ENCODE measurements around the gene TAF1L. TPM values are rescaled to one million over a fixed set of nuclear protein-coding genes. Genes with fewer than 3 reads are reported as not detected.
"Not testable (repeated sequence)": the region's sequence is repeated elsewhere in the genome, so short reads cannot be mapped to it uniquely, and the experiment has no call there.

Gene TAF1L
- not detected in 2 replicates for total RNA-seq (2014; rRNA removed; shearing (Covaris generic); ENCODE audit: low replicate concordance)

DNA sequence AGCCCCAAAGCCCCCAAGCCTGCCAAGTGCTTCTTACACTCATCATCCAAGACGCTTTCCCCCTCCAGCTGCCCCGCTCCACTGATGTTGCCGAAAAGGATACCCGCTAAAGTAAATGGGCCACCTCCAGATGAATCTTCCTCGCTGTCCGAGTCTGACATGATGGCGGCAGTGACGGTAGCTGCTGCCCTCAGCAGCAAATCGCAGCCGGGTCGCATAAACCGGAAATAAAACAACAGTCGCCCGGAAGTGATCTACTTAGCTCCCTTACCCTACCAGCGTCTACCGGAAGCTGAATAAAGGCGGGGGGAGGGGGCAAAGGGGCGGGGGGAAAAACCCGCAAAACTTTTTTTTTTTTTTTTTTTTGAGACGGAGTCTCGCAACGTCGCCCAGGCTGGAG lies at the start of gene TAF1L:
Gene TAF1L, minus strand, starts transcription at position 308 of the 400 bp plus-strand sequence. Its CDS starts 90 bp downstream, at position 218.
- in situ Hi-C loops (cut with HindIII; ENCODE audit: low pct_unique_long_range_greater_than_20kb, low sequenced_read_pairs) = no loop called here
- DNase-seq (ENCODE audit: low read depth) = no peak

DNA sequence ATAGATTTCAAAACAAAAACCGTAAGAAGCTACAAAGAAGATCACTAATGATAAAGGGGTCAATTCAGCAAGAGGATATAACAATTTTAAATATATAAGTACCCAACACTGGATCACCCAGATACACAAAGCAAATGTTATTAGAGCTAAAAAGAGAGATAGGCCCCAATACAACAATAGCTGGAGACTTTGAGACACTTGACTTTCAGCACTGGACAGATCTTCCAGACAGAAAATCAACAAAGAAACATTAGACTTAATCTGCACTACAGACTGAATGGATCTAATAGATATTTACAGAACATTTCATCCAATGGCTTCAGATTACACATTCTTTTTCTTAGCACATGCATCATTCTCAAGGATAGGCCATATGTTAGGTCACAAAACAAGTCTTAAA lies 46.3 kb upstream of the TAF1L start:
- in situ Hi-C loops (cut with HindIII; ENCODE audit: low pct_unique_long_range_greater_than_20kb, low sequenced_read_pairs) = no loop called here
- no peak for DNase-seq (ENCODE audit: low read depth)

DNA sequence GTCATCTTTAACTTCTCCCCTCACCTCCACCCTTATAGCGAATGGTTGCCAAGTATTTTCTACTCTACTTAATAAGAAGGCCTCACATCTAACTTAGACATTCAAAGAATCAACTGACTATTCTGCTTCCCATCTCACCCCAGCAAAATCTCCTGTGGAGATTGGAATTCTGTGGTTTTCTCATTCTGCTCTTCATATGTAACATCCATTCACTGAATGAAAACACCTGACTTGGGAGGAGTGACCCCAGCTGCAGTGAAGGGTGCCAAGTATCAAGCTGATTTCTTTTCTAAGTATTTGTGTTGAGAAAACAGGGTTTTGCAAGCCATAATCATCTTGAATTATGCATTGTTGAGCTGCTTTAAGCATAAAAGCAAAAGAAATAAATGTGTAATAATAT lies 42.5 kb upstream of the TAF1L start:
- in situ Hi-C loops (cut with HindIII; ENCODE audit: low pct_unique_long_range_greater_than_20kb, low sequenced_read_pairs) = no loop called here
- DNase-seq (ENCODE audit: low read depth) = no peak

- no peak for DNase-seq (ENCODE audit: low read depth)
- in situ Hi-C loops (cut with HindIII; ENCODE audit: low pct_unique_long_range_greater_than_20kb, low sequenced_read_pairs) = no loop called here
Measured at GRCh38 chr9:32672469-32672868, 37.0 kb upstream of the TAF1L start.

GRCh38 chr9:32671333-32671732 lies 35.9 kb upstream of the TAF1L start:
- no peak for DNase-seq (ENCODE audit: low read depth)
- in situ Hi-C loops (cut with HindIII; ENCODE audit: low pct_unique_long_range_greater_than_20kb, low sequenced_read_pairs) = no loop called here

DNA sequence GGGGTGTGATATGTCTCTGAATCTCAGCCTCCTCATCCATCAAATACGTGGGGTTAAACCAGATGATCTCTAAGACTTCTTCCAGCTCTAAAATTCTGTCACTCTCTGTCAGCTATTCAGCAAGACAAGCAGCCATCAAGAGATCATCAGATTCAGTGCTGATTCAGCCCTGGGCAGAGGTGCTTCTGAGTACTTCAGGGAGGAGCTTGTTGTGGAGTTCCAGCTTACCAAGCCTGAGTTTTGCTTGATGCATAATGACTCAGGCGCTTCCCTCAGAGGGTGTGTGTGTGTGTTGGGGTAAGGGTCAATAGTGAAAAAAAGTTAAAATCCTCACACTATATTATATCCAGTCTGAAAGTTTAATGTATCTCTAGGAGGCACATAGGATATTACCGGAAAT lies 29.6 kb upstream of the TAF1L start:
- in situ Hi-C loops (cut with HindIII; ENCODE audit: low pct_unique_long_range_greater_than_20kb, low sequenced_read_pairs) = no loop called here
- DNase-seq (ENCODE audit: low read depth) = peak; percentile 36

- no peak for DNase-seq (ENCODE audit: low read depth)
- in situ Hi-C loops (cut with HindIII; ENCODE audit: low pct_unique_long_range_greater_than_20kb, low sequenced_read_pairs) = no loop called here
Measured at GRCh38 chr9:32663741-32664140, 28.3 kb upstream of the TAF1L start.

DNA sequence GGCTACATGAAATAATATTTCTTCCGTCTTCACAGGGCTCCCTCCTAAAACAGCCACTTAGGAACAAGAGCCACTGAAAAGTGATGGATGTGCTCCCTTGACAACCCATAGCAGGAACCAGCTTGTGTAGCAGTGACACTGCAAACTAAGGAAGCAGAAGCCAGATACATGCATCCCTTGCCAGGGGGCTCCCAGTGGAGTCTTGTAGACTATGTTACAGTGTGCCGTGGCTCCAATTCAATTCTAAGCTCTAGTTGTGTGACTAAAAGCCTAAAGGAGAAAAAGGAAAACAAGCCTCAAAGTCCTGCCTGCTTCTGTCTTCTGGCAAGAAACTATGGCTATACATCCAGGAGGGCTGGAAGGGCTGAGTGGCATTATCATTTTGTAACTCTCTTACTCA lies 12.2 kb upstream of the TAF1L start:
- no peak for DNase-seq (ENCODE audit: low read depth)
- in situ Hi-C loops (cut with HindIII; ENCODE audit: low pct_unique_long_range_greater_than_20kb, low sequenced_read_pairs) = no loop called here

- DNase-seq (ENCODE audit: low read depth) = peak; percentile 39
Measured at GRCh38 chr9:32644698-32645097, 9.2 kb upstream of the TAF1L start.

GRCh38 chr9:32633151-32633550 lies 2.3 kb downstream of the TAF1L start:
- DNase-seq (ENCODE audit: low read depth); in situ Hi-C loops (cut with HindIII; ENCODE audit: low pct_unique_long_range_greater_than_20kb, low sequenced_read_pairs): not testable (repeated sequence)

More at GRCh38 chr9:32644698-32645097, 9.2 kb upstream of the TAF1L start:
- in situ Hi-C loops (cut with HindIII; ENCODE audit: low pct_unique_long_range_greater_than_20kb, low sequenced_read_pairs) = no loop called here

DNA sequence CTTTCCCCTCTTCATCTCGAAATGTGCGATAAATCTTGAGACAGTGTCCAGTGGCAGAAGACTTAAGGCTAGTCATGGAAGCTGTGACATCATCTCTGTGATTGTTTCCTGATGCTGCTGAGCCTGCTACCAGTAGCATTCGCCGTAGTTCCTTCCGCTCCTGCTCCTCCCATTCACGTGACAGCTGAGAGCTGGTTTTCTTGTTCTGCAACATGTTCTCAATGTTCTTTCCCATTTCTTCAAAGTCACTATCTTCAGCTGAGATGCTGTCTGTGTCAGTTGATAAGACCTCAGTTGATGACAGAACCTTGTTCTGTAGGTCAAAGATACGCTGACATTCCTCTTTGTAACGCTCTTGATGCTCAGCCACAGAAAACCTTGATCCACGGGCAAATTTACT lies 3.5 kb downstream of the TAF1L start:
- in situ Hi-C loops (cut with HindIII; ENCODE audit: low pct_unique_long_range_greater_than_20kb, low sequenced_read_pairs) = no loop called here
- no peak for DNase-seq (ENCODE audit: low read depth)

DNA sequence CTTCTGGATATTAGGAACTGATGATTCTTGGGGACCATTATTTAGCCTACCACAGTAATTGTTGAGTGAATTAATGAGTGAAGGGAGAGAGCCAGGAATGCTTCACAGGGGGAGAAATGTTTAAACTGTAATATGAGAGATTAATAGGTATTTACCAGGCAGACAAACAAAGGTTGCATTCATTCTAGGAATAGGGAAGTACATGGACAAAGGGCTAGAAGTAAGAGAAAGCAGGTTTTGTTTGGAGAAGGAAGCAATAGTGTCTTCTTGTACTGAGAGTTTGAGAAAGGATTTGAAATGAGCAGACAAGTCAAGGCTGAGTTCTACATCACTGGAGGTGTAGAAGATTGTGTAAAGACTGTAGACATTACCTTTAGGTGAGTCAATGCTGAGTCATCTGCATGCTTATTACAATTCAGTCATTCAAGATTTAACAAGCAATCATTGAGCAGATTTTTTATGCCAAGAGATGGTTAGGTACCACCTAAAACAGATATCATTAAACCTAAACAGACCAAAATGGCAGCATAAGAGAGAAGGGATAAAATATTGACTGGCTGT lies 8.0 kb downstream of the TAF1L start:
- DNase-seq (ENCODE audit: low read depth) = peak; percentile 21
- in situ Hi-C loops (cut with HindIII; ENCODE audit: low pct_unique_long_range_greater_than_20kb, low sequenced_read_pairs) = no loop called here

DNA sequence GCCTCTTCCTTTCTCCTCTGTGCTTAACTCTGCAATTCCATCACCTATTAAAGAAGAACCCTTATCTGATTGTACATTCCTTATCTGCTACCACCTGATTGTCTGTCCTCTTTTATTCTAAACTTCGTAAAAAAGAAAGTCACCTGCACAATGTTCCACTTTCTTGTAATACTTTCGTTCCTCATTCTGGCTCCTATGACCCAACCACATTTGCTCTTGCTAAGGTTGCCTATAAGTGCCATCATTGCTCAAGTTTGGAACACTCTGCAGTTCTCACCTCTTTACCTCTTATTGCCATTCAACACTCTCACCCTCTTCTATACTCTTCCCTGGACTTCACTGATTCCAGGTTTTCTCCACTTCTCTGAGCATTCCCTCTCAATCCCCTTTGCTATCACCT lies 10.1 kb downstream of the TAF1L start:
- no peak for DNase-seq (ENCODE audit: low read depth)
- in situ Hi-C loops (cut with HindIII; ENCODE audit: low pct_unique_long_range_greater_than_20kb, low sequenced_read_pairs) = no loop called here

DNA sequence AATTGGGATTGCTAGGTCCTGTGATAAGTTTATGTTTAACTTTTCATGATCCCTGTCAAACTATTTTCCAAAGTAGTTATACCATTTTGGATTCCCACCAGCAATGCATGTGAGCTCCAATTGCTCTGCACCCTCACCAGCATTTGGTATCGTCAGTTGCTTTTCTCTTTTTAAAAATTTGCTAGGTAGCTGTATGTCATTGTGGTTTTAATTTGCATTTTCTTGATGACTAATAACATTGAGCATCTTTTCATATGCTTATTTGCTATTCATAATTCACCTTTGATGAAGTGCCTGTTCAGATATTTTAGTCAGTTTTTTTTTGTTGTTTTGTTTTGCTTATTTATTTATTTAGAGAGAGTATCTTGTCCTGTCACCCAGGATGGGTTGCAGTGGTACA lies 12.5 kb downstream of the TAF1L start:
- DNase-seq (ENCODE audit: low read depth) = no peak
- in situ Hi-C loops (cut with HindIII; ENCODE audit: low pct_unique_long_range_greater_than_20kb, low sequenced_read_pairs) = no loop called here

DNA sequence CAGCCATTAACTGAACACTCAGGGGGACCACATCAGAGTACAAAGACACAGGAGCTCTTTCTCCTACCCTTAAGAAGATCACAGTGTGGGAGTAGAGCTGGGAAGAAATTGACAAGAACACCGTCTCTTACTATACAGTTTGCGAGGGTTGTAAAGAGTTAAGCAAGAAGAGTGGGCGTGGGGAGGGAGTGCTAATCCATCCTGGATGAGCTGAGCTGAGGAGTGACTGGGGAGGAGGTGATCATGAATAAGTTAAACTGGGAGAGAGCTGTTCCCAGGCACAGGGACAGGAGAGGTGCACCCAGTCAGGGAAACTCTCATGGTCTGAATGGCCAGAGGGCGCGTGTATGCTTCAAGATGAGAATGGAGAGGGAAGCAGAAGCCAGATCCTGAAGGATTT lies 17.2 kb downstream of the TAF1L start:
- DNase-seq (ENCODE audit: low read depth) = no peak
- in situ Hi-C loops (cut with HindIII; ENCODE audit: low pct_unique_long_range_greater_than_20kb, low sequenced_read_pairs) = no loop called here

DNA sequence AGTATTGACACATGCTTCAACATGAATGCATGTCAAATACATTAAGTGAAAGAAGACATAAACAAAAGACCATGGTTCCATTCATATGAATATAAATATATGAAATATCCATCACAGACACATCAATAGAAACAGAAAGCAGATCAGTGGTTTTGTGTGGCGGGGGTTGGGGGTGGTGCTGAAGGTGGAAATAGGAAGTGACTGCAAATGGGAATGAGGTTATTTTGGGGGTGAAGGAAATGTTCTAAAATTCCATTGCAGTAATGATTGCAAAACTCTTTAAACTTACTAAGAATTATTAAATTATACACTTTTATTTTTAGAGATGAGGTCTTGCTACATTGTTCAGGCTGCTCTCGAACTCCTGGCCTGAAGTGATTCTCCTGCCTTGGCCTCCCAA lies 28.7 kb downstream of the TAF1L start:
- DNase-seq (ENCODE audit: low read depth) = no peak
- in situ Hi-C loops (cut with HindIII; ENCODE audit: low pct_unique_long_range_greater_than_20kb, low sequenced_read_pairs) = no loop called here

GRCh38 chr9:32603914-32604852 lies 31.3 kb downstream of the TAF1L start:
- DNase-seq (ENCODE audit: low read depth) = no peak
- in situ Hi-C loops (cut with HindIII; ENCODE audit: low pct_unique_long_range_greater_than_20kb, low sequenced_read_pairs) = no loop called here

GRCh38 chr9:32599021-32599420 lies 36.4 kb downstream of the TAF1L start:
- in situ Hi-C loops (cut with HindIII; ENCODE audit: low pct_unique_long_range_greater_than_20kb, low sequenced_read_pairs); DNase-seq (ENCODE audit: low read depth): not testable (repeated sequence)

DNA sequence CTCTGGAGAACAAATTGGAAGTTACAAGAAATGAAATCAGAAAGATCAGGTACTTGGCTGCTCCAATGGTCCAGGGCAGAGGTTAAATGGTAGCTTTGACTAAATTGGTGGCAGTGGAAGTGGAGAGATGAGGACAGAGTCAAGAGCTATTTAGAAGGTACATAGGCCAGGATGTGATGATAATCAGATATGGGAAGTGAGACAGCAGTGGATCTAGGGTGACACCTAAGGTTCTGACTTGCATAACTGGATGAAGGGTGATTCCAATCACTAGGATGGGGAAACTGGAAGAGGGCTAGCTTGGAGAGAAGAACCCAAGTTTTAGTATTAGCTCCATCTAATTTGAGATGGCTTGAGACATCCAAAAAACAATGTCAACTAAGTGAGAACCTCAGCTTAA lies 38.5 kb downstream of the TAF1L start:
- in situ Hi-C loops (cut with HindIII; ENCODE audit: low pct_unique_long_range_greater_than_20kb, low sequenced_read_pairs) = no loop called here
- no peak for DNase-seq (ENCODE audit: low read depth)

Measured in Caki2 (cell line).